HL-60/S4 treated with retinoic acid at 250 ng/mL for 4 days and 3 days (cell line): ENCODE results near the gene NATD1.

Experiments
- in situ Hi-C: fragments of 300-500 bp; cut with MboI; formaldehyde crosslinking; loops from 2 replicates; pipeline ENCODE4 v1.7.0; 2022; ENCODE audit warnings: low sequenced_read_pairs

NATD1 gene

GRCh38 chr17:21276264-21276588 lies 23.0 kb upstream of the NATD1 start:
- in situ Hi-C loops = no loop called here

- in situ Hi-C loops = no loop called here
These were observed 22.5 kb upstream of the NATD1 start for GRCh38 chr17:21275579-21276263.

GRCh38 chr17:21275047-21275578 lies 21.9 kb upstream of the NATD1 start:
- in situ Hi-C loops = no loop called here

- in situ Hi-C loops = loop anchor here (25.0 kb wide), 1 partner anchor 239 kb away; no protein-coding TSS in a partner anchor
These were observed 19.9 kb upstream of the NATD1 start for GRCh38 chr17:21272881-21273792.

- in situ Hi-C loops = loop anchor here (25.0 kb wide), 1 partner anchor 240 kb away; no protein-coding TSS in a partner anchor
These were observed 19.0 kb upstream of the NATD1 start for GRCh38 chr17:21272250-21272649.

GRCh38 chr17:21271454-21272183 lies 18.4 kb upstream of the NATD1 start:
- in situ Hi-C loops = loop anchor here (25.0 kb wide), 1 partner anchor 241 kb away; no protein-coding TSS in a partner anchor

DNA sequence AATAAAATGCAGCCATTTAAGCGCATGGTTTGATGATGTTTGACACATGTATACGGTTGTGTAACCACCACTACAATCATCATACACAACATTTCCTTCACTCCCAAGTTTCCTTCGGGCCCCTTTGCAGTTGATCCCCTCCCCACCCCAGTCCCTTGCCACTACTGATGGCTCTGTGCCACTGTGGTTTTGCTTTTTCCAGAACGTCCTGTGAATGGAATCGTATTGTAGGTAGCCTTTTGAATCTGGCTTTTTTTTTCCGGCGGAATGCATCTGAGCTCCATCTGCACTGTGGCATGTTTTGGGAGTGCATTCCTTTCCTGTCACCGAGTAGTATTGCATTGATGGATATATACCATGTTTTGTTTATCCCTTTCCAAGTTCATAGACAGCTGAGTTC lies 16.2 kb upstream of the NATD1 start:
- in situ Hi-C loops = loop anchor here (25.0 kb wide), 1 partner anchor 243 kb away; no protein-coding TSS in a partner anchor

- in situ Hi-C loops = loop anchor here (25.0 kb wide), 1 partner anchor 244 kb away; no protein-coding TSS in a partner anchor
These were observed 15.5 kb upstream of the NATD1 start for GRCh38 chr17:21268596-21269188.

DNA sequence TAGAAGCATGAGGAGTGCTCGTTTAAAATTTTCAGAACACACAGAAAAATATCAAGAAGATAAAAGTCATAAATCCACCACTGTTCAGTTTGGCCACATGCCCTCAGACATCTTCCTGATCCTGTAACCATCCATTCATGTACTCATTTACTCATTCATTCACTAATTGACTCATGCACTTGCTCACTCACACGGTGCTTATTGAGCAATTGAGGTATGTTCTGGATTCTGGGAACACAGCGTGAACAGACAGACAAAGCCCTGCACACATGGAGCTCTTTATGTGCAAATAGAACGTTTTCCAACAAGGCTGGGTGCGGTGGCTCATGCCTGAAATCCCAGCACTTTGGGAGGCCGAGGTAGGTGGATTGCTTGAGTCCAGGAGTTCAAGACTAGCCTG lies 10.2 kb upstream of the NATD1 start:
- in situ Hi-C loops = loop anchor here (25.0 kb wide), 1 partner anchor 249 kb away; no protein-coding TSS in a partner anchor

DNA sequence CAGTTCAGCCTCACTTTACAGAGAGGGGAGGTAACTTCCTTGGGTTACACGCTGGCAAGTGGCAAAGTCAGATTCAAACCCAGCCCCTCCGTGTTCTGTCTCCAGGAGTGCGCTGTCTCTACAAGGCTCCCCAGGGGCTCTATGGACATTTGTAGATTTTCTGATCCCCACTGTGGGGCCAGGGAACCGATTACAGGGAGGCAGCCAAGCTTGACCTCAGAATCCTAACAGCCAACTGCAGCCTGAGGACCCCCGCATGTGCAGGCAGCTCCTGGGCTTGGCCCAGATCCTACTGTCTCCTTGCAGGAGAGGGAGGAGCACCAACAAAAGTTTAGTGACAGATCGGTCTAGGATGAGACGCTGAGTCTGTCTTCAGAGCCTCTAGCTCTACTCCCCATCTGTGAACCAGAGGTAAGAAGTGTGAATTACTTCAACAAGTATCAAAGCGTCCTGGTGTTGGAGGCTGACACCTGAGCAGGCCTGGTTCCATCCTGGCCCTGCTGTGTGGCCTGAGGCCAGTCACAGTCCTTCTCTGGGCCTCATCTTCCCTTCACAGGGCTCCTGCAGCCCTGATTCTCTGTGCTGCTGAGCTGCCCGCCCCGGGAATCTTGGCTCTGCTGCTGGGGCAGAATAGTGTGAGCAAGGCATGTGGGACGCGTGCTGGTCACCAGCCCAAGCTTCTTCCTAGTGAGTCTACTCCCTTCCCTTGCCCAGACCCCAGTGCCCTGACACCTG lies 9.2 kb upstream of the NATD1 start:
- in situ Hi-C loops = loop anchor here (25.0 kb wide), 1 partner anchor 250 kb away; no protein-coding TSS in a partner anchor

- in situ Hi-C loops = loop anchor here (25.0 kb wide), 1 partner anchor 254 kb away; no protein-coding TSS in a partner anchor
These were observed 5.4 kb upstream of the NATD1 start for GRCh38 chr17:21258593-21258992.

DNA sequence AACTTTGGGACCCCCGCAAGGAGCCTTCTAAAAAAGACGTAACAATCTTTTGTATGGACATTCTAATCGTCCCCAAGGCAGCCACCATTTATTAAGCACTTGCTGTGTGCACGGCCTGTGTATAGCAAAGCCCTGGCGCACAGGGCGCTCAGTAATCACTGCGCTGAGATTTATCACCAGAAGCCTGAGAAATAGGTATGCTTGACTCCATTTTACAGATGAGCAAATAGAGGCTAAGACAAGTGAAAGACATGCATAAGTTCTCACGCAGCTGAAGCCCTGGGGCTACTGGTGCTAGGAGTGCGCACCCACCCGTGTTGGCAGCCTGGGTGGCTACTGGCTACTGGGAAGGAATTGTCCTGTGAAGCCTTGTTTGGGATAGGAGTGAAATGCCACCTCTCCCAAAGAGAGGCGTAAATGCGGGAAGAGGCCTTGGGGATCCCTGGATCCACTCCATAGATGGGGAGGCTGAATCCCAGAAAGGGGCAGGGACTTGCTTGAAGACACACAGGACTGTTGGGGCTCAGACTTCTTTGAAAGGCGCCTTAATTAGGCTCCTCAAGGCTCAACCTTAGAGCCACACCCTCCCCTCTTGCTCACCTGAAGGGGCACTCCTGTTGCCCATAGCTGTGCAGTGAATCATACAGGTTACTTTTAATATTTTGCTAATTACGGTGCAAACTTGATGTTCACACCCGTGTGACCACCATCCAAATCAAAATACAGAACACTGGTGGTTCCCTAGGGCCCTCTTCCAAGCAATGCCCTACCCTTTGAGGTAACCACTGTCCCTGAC lies 634 bp upstream of the NATD1 start:
- in situ Hi-C loops = loop anchor here (25.0 kb wide), 1 partner anchor 258 kb away; no protein-coding TSS in a partner anchor

- in situ Hi-C loops = loop anchor here (25.0 kb wide), 1 partner anchor 260 kb away; no protein-coding TSS in a partner anchor
These were observed 868 bp downstream of the NATD1 start for GRCh38 chr17:21252289-21252795.

DNA sequence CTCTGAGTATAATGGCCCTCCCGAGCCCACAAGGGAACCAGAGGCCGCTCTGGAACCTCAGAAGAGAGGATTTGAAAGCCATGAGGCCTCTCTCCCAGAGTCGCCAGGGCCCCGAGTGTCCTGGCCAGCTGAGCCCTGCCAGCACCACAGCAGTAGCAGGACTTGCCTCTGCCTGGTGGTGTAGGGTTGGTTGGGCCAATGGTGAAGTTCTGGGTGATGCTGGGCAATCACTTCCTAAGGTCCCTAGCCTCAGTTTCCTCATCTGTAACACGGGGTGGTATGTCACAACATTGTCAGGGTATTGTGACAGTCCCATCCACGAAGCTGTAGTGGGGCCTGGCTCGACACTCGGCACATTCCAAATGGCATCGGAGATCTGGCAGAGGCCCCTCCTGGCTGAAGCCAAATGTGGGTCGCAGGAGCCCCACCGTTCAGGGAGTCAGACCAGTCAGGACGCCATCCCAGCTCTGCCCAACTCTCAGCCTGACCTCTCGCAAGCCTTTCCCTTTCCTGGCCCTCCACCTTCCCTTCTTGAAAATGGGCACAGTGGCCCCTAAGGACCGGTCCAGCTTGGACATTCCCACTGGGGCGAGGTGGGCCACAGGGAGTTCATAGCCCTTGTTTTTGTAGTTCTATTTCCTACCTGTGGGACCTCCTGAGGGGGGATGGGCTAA lies 1.7 kb downstream of the NATD1 start:
- in situ Hi-C loops = loop anchor here (25.0 kb wide), 1 partner anchor 261 kb away; no protein-coding TSS in a partner anchor

- in situ Hi-C loops = loop anchor here (25.0 kb wide), 1 partner anchor 261 kb away; no protein-coding TSS in a partner anchor
These were observed 2.4 kb downstream of the NATD1 start for GRCh38 chr17:21250854-21251253.

DNA sequence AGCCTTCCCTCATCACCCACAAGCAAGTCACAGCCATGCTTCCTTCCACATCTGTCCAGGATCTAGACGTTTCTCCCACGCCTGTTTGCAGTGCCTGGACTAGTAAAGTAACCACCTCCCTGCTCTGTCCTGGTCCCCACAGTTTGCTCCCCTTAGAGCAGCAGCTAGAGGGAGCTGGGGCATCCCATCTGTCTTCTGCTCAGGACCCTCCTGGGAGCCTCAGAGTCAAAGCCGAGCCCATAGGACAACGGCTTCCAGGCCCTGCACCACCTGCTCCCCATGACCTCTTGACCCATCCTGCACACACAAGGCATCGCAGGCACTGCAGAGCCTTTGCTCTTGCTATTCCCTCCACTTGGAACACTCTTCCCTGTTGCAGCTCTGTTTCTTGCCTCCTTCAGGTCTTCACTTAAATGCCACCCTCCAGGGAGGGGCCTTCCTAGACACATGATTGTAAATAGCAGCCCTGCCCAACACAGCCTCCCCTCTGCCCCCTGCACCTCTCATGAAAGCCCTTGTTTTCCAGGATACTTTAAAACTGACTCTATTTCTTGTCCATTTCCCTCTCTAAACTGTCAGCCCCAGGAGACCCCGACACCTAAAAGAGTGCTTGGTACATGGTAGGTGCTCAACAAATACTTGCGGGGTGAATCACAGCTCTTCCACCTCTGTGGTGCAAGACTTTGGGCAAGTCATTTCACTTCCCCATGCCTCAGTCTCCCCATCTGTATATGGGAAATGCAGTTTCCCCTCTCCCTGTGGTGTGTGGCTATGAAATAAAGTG lies 3.1 kb downstream of the NATD1 start:
- in situ Hi-C loops = loop anchor here (25.0 kb wide), 1 partner anchor 262 kb away; no protein-coding TSS in a partner anchor
